GM12891 (cell line): ENCODE measurements around the gene FRMPD4.

Experiments
- POLR2A ChIP-seq: IDR thresholded peaks from 2 replicates; pipeline ENCODE4 v1.6.1; 2011; ENCODE audit warnings: low read depth, low read length, control low read depth
- POLR2AphosphoS5 ChIP-seq: IDR thresholded peaks from 2 replicates; pipeline ENCODE4 v1.6.1; 2011; ENCODE audit warnings: low read depth, low read length, control low read depth
- SPI1 ChIP-seq: IDR thresholded peaks from 2 replicates; pipeline ENCODE4 v1.6.1; 2011; ENCODE audit warnings: low read depth, low read length, control low read depth
- TAF1 ChIP-seq: IDR thresholded peaks from 2 replicates; pipeline ENCODE4 v1.6.1; 2011; ENCODE audit warnings: low read depth, low read length, control low read depth

- no peak for TF ChIP-seq POLR2A
- TF ChIP-seq TAF1 = no peak
- TF ChIP-seq POLR2AphosphoS5 = no peak
- no peak for TF ChIP-seq SPI1
Observed at GRCh38 chrX:12308420-12308819, 170.1 kb downstream of the FRMPD4 start.
